Cerebellar cortex (tissue), 1 donor: ENCODE measurements around the gene SASH1.

Source experiments
- DNase-seq: peaks from one replicate; pipeline ENCODE4 v3.0.0-alpha.2; 2015; ENCODE audit warnings: low spot score

Gene SASH1

DNA sequence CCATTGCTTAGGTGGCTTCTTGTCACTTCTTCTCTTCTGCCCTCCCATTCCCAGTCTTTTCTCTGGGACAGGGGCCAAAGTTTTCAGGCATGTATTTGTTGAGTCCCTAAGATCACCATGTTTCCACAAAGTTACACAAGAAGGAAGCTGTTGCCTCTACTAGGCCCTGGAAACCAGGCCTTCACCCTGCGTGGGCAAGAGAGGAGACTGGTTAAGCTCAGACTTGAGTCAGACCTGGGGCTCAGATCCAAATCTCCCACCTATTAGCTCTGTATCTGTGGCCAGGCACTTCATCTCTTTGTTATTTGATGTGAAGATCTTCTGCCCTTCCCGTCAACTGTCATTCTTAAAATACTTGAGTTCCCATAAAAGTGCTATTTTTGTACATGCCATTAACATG lies 154.6 kb downstream of the SASH1 start:
- DNase-seq = no peak

DNA sequence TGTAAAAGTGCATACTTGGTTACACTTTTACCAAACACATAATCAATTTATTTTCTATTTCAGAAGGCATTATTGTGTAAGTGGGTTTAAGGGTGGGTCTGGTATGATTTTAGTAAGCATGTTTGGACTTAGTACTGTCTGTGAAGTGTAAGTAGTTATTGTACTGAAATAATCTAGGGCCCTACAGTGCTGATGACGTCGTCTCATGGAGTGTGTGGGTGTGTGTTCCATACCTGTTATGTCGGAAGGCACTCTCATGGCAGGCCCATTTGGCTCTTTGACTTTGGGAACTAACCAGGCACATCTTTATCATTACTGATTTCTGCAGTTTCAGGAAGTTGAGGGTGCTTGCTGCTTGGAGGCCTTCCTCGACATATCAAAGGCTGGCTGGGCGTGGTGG lies 155.1 kb downstream of the SASH1 start:
- no peak for DNase-seq

DNA sequence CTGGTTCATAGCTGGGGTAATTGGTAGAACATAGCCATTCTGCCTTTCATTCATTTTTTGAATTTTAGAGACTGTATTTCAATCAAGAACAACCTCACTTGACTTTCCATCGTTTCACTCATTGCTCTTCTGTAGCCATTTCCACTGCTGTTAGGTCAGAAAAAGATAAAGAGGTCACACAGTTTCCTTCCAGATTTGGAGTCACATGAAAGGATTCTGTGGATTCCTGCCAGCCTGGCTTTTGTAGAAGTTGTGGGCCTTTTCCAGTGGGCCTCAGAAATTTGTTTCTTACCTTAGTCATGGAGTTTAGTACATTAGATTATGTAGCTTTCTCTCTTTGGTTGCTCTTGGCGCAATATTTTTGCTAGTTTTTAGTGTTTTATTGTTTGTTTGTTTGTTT lies 157.8 kb downstream of the SASH1 start:
- no peak for DNase-seq

DNA sequence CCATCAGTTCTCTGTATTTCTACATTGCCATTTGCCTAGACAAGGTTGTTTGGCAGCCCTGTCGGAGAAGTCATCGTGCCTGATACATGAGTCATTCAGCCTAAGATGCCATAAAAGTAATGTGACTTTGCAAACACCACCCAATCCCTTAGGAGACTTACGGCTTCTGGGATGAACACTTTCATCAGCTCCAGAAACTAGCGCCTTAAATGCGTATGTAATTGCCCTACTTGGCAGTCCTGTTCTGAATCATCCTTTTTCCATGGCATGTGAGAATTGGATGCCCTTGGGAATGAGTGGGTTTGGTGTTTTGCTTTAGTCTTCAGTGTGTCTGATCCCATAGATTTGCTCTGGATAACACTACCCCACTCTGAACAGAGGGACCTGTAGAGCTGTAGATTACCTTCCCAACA lies 158.5 kb downstream of the SASH1 start:
- DNase-seq = no peak

DNA sequence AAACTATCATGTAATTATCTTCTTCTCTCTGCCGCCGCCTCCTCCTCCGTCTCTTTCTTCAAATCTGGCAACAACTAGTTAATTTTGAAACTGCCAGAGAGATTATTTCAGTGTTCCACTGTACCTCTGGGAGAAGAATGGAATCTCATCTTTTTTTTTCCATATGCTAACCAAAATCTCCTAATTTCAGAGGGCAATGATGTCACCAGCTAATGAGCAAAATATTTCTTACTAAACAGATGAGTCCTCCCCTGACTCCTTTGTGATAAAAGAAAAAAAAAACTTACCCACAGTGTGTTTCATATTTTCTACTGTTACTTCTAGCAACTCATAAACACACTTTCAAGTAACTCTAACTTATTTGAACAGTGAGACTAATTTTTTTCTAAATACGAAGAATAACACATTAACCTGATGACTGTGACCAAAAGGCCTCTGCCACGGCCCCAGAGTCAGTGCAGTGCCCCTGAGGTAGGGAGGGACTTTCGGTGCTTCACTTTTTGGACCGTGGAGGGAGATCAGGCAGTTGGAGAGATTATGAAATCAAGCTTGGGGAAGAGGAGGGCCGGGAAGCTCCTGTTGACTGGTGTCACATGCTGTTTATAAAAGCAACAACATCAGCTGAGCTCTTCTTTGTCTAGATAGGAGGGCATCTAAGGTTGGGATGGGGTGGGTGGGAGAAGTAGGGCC lies 159.6 kb downstream of the SASH1 start:
- DNase-seq = no peak

DNA sequence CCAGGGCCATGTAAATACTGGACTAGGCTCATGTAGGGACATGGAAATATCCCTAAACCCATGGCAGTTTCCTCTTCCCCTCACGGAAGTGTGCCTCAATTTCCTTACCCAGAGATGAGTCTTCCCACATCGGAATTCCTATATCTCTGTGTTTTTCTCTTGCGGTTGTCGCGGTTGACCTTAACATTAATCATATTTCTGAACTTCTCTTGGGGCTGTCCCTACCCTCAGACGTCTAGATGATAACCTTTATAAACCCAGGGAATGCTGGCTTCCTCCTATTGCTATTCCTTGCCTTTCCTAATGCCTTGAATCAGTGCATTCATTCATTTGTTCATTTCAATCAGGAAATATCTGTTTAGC lies 160.1 kb downstream of the SASH1 start:
- DNase-seq = no peak

DNA sequence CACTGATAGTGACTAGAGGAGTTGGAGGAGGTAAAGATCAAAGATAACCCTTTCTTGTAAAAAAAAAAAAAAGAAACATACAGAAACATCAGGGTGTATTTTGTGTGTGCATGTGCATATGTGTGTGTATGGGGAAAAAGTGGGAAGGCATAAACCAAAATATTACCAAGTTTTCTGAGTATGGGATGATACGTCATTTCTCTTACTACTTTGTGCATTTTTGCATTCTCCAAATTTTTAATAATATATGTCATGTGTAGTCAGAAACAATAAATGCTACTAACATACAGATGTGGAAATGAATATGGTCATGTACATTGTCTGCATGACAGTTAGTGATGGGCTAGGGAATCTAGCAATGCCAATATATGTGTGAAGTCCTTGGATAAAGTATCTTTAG lies 161.1 kb downstream of the SASH1 start:
- no peak for DNase-seq

DNA sequence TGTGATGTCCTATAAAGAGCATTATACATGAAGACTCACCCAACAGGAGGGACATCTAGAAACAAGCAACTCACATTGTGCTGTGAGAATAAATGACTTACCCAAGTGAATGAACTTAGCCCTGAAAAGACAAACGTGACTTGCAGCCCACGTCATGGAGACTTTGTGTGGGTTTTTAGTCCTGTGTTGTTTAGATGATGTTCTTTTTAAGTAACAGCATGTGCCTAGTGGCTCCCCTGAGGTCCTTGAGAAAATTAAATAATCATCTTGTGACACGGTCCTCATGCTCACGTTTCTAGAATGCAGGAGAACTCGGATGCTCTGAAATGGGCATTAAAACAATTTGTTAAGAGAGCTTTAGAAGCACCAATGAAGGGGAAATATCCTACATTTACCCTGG lies 165.1 kb downstream of the SASH1 start:
- no peak for DNase-seq

DNA sequence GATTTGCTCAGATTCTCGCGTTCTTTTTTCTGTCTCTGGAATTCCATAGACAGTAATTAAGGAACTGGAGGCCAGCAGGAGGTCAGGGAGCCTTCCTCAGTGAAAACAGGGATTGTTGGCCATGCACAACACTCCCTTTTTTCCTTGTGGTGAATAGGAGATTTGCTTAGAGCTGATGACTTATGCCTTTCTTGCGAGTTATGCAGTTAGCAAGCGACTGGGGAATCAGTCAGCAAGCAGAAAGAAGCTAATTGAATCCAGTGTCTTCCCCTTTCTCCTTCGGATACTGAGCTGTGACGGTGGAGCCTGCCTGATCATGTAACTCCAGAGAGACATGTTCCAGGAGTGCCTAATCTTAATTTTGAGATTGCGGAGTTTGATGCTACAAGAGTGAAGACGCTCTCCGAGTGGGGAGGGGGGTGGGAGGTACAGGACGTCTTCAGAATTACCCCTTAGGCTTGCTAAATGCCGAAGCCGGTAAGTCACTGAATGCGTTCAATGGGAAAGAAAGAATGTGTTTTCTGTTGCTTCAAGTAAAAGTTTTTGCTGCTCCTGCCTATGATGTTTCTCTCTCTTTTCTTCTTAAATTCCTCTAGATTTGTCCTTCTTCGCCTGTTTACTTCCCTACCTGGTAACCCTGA lies 165.9 kb downstream of the SASH1 start:
- DNase-seq = no peak

DNA sequence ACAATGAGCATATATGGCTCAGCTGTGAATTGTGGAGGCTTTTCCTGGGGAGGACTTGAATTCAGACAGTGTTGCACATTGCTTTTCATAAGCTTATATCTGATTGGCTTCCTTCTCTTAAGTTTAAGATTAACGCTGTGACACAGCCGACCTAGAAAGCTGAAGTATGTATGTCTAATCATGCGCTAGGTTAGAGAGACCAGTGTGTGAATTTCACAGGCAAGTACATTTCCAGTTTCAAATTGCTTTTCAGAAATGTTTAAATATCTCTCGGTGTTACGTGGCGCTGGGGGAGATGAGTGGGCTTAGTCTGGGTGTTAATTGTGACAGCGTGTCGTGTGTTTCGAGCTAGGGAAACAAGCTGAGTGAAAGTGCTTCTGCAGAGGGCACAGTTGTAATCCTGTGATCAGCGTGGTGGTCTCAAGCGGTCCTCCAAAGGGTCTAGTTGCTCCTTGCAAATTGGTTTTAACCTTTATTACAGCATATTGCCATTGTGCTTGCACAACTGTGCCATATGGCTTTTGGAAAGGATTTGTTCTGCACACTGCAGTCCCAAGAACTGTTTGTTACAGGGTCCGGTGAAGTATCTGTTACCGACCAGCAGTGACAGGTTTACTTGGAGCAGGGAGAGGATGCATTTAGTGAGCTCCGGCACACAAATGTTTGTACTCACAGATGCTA lies 166.6 kb downstream of the SASH1 start:
- DNase-seq = no peak

DNA sequence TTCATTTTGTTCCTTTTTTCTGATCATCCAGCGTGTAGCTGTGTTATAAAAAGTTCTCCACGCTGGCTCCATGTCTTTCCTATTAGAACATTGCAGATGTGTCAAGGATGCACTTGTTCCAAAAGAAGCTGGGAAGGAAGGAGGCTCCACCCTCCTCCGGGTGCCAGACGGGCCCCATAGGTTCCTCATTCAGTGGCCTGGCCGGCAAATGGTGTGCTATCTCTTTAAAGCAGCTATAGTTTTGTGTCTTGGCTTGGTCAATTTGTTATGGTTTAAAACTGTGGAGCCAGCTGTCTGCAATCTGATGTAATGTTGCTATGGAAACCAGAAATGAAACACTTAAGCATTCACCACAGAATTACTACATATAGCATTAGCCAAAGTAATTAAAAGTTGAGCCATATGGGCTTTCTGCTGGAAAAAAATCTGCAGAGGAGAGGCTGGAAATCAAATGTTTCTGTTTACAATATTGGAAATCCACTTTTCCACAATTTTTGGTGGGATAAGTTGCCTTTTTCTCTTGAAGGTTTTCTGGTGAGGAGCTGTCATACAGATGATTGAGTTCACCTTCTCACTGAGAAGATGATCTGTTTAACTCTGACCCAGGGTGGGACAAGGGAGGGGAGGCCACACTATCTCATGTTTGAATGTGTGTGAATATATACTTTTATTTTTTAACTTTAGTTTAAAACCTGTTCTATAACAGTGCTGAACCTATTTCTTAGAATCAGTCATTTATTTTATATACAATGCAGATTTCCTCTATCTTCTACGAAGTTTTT lies 167.4 kb downstream of the SASH1 start:
- no peak for DNase-seq

DNA sequence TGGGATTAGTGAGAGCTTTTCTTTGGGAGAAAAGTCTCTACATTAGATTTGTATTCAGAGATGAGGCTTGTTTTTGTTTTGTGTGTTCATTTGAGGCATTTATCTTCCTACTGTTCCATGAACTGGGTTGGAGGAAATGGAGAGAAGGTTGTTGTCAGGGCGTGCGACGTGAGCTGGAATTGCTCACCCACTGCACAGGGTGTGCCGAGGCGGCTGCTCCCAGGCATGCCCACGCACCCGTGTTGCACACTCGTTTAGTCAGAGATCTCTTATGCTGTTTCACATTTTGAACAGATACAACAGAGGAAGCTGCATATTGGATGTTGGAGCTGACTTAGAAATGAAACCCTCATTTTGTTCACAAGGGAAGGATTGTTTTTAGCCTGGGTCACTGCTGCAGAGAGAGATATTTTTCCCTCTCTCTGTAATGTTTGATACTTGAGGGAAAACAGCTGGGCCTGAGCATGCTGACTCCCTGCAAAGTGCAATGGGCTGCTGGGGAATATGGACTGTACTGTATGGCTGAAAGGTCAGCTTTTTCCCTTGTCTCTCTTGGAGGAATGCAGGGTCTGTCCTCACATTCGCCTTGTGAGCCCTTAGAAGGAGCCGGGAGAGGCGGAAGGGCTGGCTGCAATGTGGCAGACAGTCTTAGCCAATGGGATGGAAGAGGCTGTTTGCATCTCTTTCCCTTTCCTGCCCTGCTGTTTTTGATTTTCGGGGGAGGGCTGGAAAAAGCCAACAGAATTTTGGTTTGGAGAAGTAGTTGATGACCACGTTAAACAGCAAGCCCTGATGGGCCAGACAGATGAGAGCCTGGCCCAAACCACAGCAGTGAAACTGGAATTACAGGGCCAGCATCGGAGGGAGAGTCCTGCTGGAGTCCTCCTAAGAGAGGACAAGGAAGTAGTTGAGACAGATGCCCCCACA lies 170.8 kb downstream of the SASH1 start:
- DNase-seq = no peak

DNA sequence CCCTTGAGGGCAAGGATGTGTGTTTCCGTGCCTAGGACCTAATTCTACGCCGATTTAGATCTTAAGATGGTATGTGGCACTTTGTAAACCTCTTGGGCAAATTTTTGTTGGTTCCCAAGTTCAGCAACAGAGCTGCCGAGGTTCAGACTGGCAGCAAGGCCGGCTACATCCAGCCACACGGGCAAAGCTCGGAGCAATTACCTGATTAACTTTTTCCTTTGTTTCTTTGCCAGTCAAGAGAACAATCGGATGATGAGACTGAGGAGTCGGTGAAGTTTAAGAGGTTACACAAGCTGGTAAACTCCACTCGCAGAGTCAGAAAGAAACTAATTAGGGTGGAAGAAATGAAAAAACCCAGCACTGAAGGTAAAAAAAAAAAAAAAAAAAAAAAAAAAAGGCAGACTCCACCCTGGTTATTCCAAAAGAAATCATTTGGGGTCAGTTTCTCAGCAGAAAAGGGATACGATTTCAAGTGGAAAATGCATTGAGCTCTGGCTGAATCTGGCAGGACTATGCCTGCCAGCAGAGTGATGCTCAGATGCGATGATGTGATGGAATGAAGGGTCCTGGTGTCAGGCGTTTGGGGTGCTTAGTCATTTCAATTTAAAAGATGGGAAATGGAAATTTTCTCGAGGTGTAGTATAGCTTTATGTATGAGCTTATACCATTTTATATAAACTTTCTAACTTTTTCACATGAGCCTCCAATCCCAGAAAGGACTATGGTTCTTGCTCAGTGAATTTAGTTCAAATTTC lies 171.6 kb downstream of the SASH1 start:
- DNase-seq = no peak

DNA sequence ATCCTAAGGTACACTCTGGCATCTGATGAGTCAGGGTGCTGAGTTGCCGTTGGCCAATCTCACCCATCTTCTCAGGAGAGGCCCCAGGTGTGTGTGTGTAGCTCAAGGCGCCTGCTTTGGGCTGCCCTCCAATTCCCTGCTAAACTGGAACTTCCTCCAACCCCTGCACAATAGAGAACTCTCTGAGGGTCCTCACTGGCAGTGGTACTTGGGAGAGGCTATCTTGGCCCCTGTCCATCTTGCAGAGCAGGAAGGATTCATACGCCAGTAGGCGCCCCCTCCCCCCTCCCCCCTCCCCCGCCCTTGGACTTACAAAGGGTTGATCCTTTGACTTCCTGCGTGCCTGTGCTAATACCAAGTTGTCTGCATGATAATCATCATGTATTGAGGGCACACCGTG lies 173.6 kb downstream of the SASH1 start:
- DNase-seq = no peak

DNA sequence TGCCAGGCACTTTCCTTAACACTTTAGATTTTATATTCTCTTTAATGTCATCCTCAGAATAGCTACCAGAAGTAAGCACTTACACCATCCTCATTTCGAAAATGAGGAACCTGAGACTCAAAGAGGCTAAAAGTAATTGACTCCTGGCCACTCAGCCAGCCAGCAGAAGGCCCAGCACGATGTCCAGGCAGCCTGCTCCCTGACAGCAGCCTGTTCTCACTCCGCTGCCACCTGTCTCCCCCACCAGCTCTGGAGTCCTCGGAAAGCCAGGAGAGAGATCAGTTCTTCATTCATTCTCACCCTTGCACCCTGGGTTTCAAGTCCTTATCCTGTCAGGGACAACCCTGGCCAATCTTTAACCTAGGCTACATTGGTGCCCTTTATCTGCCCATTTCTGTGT lies 174.0 kb downstream of the SASH1 start:
- DNase-seq = no peak

DNA sequence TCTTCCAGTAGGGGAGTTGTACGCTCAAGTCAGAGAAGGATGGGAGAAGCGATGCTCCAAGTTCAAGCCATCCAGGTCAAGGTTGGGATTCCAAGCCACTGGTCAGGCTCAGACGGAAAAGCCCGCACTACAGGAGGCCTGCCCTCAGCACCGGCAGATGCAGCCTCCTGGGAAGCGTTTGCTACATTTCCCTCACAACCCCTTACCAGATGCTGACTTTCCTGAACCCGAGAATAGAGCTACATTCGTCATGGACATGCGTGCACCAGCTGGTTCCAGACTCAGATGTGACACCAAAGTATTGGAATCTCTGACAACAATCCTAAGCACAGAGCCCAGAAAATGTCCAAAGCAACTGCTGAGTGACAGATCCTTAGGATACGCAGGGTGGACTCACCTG lies 174.8 kb downstream of the SASH1 start:
- no peak for DNase-seq

DNA sequence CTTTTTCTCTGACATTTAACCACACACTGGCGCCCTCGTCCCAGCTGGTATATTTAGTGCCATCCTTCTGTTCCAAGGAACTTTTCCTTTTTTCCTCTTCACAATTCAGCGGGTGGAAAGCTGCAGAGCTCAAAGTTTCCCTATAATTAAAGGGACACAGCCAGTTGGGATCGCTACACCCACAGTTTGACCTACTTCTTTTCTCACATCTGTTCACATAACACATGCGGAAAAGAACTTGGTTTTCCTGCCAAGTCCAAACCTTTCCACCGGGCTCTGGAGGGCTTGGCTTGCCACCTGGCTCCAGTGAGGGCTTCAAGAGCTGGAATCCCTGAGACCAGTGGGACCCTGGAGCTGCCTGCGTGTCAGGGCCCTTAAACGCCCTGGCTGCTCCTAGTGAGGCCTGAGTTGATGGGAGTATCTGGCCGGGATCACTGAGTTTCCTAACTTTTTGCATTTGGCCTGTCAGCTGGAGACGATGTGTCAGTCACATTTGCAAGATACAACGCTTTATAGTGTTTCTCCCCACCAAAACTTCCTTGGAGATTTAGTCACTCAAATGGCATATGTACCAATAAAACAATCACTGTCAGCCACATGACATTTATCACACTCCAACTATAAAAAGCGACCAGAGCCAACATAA lies 176.0 kb downstream of the SASH1 start:
- DNase-seq = no peak

DNA sequence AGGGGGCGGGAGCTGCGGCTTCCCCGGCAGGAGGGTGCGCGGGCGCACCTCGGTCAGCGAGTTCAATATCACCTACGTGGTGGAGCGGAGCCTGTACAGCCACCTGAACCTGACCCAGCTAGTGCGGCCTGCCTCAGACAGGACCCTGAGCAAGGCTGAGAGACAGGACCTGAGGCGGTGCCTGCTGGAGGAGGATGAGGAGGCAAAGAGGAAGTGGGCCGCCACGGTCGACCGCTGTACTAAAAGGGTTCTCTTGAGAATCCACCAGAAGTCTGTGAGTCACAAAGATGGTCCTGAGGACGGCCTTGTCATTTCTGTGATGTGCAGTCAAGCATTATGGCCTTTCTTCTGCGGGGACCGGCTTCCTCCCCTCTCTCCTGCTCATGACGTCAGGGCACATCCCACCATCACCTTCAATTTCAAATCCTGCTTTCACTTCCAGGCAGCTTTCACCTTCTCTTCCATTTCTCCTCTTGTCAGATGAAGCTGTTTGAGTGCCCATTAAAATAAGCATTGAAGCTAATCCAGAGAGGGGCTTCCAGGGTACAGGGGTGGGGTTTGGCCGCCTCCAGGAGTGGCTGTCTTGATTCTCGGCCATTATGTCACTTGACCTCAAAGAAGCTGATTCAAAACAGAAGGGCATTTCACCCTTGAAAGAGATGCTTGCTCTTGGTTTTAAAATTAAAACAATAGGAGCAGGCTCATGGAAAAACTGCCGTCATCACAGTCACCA lies 177.6 kb downstream of the SASH1 start:
- DNase-seq = no peak

DNA sequence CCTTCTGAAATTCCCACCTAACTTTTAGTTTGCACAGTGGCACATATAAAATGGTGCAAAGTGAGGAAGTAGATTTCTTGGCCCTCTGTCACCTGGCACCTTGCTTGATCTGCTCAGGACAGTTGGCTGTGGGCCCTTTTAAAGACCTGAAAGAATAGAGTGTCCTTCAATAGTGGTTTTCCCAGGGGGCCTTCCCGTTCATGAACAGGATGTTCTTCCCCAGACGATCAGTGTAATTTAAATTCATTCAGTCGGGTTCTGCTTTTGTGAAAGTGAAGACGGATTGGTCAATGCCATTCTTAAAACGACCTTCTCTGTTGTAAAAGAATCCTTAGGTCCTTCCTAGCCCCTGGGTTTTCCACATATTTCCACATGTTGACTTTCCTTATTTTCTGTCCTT lies 178.5 kb downstream of the SASH1 start:
- DNase-seq = peak; percentile 8

DNA sequence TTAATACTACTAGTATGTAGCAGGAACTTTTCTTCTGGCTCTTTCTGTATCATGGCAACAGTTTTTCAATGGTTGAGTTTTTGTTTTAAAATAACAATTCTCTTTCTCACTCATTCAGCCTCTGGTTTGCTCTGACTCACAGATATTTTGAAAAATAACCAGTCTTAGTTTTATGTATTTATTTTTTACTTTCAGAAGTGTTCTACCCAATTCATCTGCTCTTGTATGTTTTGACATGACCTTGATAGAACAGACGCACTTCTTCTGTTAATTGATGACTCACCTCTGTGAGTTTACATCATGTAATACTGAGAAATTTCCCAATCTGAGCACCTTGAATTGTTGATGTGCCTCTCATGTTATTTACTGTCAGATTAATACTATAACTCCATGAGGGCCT lies 178.9 kb downstream of the SASH1 start:
- DNase-seq = no peak
